ENCODE data around the gene DPH5.

DNA sequence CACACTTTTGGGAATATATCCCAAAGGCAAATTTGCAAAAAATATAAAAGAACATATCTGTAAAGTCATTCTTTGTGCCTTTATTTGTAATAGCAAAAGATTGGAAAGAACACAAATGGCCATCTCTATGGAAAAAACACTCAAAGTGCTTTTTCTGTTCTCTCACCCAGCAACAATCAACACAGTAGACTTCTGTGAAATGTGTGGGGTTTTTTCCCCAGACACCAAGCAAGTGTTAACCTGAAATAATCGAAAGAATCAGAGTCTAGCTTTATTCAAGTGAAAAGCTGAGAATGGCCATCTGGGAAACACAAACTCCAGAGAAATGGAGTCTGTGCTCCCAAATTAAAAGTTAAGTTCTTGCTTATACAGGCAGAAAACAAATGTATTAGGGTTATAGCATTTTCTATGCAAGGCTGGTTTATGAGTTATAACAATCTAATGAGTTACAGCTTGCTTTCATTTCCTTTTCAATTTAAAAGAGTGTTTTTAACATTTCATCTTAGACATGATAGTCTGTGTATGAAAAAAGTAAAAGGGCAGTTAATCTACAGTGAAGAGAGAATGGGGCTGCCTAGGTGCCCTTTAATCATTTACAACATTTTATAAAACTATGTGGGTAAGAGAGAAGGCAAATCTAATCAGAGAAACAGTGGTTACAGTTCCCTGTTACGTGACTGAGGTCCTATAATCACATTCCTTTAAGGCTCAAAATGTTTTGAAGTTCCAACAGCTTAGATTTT lies 83.1 kb downstream of the DPH5 start:
- TF ChIP-seq, protein P1, sequence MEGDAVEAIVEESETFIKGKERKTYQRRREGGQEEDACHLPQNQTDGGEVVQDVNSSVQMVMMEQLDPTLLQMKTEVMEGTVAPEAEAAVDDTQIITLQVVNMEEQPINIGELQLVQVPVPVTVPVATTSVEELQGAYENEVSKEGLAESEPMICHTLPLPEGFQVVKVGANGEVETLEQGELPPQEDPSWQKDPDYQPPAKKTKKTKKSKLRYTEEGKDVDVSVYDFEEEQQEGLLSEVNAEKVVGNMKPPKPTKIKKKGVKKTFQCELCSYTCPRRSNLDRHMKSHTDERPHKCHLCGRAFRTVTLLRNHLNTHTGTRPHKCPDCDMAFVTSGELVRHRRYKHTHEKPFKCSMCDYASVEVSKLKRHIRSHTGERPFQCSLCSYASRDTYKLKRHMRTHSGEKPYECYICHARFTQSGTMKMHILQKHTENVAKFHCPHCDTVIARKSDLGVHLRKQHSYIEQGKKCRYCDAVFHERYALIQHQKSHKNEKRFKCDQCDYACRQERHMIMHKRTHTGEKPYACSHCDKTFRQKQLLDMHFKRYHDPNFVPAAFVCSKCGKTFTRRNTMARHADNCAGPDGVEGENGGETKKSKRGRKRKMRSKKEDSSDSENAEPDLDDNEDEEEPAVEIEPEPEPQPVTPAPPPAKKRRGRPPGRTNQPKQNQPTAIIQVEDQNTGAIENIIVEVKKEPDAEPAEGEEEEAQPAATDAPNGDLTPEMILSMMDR (IDR thresholded peaks at IDR 0.05) = no peak
- TF ChIP-seq POLR2A (IDR thresholded peaks at IDR 0.05) = no peak
